ENCODE measurements around the gene NUP85.
"Not testable (repeated sequence)": the region's sequence is repeated elsewhere in the genome, so short reads cannot be mapped to it uniquely, and the experiment has no call there.

The NUP85 gene

GRCh38 chr17:75191584-75191983 is 13.9 kb upstream of the NUP85 start:
- intact Hi-C loops (cut with DNase I) = no loop called here
- DNase-seq = peak in 1 of 42 donors; percentile 1

DNA sequence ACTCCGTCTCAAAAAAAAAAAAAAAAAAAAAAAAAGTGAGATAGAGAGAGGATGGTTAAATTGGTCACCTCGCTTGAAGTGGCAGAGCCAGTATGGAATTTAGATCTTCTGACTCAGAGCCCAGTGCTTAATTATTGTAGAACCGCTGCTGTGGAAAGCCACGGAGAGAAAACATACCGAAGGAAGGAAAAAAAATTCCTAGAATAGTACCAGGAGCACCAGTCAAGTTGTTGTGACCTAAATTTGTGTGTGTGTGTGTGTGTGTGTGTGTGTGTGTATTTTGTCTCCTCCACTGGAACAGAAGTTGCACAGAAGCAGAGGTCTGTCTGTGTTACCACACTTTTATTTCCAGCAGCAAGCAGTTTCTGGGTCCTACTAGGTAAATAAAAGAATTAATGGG is 10.6 kb upstream of the NUP85 start:
- no peak for DNase-seq
- intact Hi-C loops (cut with DNase I) = no loop called here

GRCh38 chr17:75199886-75200618 is 5.4 kb upstream of the NUP85 start:
- no peak for DNase-seq
- intact Hi-C loops (cut with DNase I) = loop anchor here (10.0 kb wide), 1 partner anchor 85 kb away; no protein-coding TSS in a partner anchor

- intact Hi-C loops (cut with DNase I) = loop anchor here (10.0 kb wide), 1 partner anchor 91 kb away; no protein-coding TSS in a partner anchor
- no peak for DNase-seq
Measured at GRCh38 chr17:75205793-75206163, 299 bp downstream of the NUP85 start.

DNA sequence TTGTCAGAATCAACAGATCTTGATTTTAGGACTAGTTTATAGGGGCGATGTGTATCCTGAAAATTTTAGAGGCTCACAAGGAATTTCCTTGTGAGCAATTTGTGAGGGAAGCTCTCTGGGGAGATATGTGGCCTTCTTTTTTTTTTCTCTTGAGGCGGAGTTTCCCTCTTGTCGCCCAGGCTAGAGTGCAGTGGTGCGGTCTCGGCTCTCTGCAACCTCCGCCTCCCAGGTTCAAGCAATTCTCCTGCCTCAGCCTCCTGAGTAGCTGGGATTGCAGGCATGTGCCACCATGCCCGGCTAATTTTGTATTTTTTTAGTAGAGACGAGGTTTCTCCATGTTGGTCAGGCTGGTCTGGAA is 1.6 kb downstream of the NUP85 start:
- DNase-seq = not testable (repeated sequence)
- intact Hi-C loops (cut with DNase I) = loop anchor here (10.0 kb wide), 1 partner anchor 92 kb away; no protein-coding TSS in a partner anchor

DNA sequence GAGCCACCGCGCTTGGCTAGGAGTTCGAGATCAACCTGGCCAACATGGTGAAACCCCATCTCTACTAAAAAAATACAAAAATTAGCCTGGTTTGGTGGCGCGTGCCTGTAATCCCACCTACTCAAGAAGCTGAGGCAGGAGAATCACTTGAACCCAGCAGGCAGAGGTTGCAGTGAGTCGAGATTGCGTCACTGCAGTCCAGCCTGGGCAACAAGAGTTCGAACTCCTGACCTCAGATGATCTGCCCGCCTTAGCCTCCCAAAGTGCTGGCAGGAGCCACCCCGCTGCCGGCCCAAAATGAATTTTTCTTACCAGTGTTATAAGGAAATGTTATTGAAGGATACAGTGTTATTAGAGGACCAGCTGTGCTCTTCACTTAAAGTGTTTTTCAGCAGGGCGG is 2.3 kb downstream of the NUP85 start:
- no peak for DNase-seq
- intact Hi-C loops (cut with DNase I) = loop anchor here (10.0 kb wide), 1 partner anchor 93 kb away; no protein-coding TSS in a partner anchor

GRCh38 chr17:75208161-75208560 is 2.7 kb downstream of the NUP85 start:
- intact Hi-C loops (cut with DNase I) = loop anchor here (10.0 kb wide), 1 partner anchor 93 kb away; no protein-coding TSS in a partner anchor

GRCh38 chr17:75209061-75209460 is 3.6 kb downstream of the NUP85 start:
- intact Hi-C loops (cut with DNase I) = loop anchor here (10.0 kb wide), 1 partner anchor 94 kb away; no protein-coding TSS in a partner anchor

More at GRCh38 chr17:75208161-75208560, 2.7 kb downstream of the NUP85 start:
- DNase-seq = no peak

GRCh38 chr17:75218131-75218530 is 12.7 kb downstream of the NUP85 start:
- DNase-seq = no peak
- intact Hi-C loops (cut with DNase I) = no loop called here

More at GRCh38 chr17:75209061-75209460, 3.6 kb downstream of the NUP85 start:
- no peak for DNase-seq

DNA sequence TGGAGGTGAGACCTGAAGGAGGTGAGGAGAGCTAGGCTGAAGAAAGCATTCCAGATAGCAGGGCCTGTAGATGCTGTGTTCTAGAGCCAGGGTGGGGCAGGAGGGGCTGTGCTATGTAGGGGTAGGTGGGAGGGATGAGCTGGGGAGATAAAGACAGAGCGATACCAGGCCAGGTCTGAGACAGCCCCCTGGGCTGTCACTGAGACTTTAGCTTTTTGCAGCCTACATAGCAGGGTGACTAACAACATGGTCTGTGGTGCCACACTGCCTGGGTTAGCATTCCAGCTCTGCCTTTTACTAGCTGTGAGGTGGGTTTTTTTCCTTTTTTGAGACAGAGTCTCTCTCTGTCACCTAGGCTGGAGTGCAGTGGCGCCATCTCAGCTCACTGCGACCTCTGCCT is 14.3 kb downstream of the NUP85 start:
- intact Hi-C loops (cut with DNase I) = no loop called here
- no peak for DNase-seq

- intact Hi-C loops (cut with DNase I) = no loop called here
Measured at GRCh38 chr17:75225016-75225415, 19.5 kb downstream of the NUP85 start.

GRCh38 chr17:75227729-75228128 is 22.2 kb downstream of the NUP85 start:
- intact Hi-C loops (cut with DNase I) = no loop called here
- no peak for DNase-seq

More at GRCh38 chr17:75225016-75225415, 19.5 kb downstream of the NUP85 start:
- no peak for DNase-seq

DNA sequence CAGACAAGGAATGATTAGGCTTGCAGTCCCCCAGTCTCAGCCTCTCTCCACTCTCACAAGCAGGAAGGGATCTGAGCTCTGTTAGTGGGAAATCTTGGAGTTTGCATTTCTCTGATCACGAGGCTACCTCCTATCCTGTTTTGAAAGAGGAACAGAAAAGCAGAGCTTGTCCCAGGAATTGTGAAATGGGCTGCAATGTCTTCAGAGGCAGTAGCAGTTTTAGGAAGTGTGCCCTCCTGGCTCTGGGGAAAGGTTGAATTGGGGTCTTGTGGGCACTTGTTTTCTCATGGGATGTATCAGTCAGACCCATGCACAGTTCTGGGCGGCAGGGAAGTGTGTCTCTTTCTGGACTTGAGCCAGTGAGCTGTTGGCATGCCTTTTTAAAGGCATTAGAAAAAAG is 22.8 kb downstream of the NUP85 start:
- intact Hi-C loops (cut with DNase I) = no loop called here
- peak in 9 of 42 donors; percentile 15 to 58 (median 34) for DNase-seq

DNA sequence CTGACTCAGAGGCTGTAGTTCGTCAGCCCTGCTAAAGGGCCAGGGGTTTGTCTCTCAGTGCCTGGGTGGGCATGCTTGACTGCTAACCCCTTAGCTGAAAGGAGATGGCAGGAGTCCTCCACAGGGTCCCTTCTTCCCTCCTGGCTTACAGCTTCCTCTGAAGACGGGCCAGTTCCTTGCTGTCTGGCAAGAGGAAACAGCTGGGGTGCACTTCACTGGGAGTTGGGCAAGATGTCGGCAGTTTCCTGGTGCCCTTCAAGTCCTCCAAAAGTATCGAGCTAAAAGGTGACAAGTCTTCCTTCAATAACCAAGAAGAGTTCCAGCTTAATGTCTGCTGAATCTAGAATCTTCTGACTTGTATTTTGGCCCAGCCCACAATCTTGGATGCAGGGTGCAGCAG is 23.4 kb downstream of the NUP85 start:
- peak in 2 of 42 donors; percentile 13 to 25 for DNase-seq
- intact Hi-C loops (cut with DNase I) = no loop called here

GRCh38 chr17:75231071-75231470 is 25.6 kb downstream of the NUP85 start:
- DNase-seq = no peak
- intact Hi-C loops (cut with DNase I) = no loop called here

- intact Hi-C loops (cut with DNase I) = no loop called here
- DNase-seq = no peak
Measured at GRCh38 chr17:75231741-75232464, 26.4 kb downstream of the NUP85 start.

DNA sequence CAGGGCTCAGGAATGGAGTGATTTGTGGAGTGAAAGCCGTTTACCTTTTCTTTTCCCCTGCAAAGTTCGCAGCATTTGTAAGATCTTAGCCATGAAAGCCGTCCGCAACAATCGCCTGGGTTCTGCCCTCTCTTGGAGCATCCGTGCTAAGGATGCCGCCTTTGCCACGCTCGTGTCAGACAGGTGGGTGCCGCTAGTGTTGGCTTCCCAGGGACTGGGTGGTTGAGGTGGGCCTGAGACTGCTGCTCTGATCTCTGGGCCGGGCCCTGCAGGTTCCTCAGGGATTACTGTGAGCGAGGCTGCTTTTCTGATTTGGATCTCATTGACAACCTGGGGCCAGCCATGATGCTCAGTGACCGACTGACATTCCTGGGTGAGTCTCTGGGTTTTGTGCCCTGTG is 27.3 kb downstream of the NUP85 start:
- intact Hi-C loops (cut with DNase I) = no loop called here
- DNase-seq = no peak

DNA sequence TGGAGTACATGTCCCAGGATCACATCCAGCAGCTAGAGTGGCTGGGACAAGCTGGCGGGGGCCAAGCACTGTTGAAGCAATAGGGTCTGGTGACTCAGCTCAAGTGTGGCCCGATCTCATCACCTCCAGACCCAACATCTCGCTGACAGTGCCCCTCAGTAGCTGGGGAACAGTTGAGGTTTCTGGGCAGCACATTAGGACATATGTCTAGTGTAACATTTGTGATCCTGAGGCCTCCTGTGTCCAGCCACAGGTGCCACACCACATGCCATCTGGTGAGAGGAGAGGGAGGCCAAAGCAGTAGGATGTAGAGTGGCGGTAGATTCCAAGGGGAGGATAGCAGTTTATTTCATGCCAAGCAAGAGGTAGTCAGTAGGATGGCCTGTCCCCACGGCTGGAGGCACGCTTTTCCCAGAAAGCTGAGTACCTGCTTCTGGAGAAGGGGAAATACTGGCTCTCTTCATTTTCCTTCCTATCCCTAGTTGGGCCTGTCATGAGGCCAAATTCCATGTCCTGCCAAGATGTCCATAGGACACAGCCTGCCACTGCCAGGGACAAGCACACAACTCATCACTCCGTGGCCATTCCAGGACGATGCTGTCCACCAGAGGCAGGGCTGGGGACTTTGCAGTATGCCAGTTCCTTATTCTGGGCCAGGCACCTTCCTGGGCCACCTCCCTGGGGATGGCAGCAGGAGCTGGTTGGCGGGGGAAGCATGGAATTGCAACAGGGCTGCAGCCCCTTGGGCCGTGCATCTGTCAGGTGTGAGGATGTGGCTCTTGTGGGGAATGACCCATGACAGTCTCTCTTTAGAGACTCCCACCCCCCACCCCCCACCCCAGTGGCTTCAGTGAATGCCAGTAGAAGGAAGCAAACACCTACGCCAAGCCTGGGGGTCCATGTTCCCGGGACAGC is 31.9 kb downstream of the NUP85 start:
- intact Hi-C loops (cut with DNase I) = no loop called here
- no peak for DNase-seq

DNA sequence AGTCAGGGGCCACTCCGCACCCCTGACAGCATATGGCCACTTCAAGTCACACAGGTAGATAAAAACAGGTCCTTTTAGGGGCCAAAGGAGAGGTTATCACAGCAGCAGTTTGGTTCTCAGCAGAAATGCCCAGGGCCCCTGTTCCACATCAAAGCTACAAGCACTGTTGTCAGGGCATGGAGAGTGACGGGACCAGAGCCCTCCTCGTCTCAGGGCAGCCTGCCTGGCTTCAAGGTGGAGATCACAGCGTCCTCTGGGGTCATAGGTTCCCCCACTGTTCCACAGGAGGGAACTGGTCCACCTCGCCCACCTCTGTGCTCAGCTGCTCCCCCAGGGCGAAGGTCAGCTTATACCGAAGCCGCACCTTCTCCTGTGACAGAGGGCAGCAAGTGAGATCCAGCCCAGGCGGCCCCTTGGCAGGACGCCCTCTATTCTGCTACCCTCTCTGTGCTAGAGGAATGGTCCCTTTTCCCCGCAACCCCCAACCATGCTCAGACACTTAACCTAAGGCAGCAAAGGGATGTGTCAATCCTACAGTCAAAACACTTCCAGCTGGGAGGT is 32.6 kb downstream of the NUP85 start:
- intact Hi-C loops (cut with DNase I) = no loop called here
- DNase-seq = no peak
